ENCODE data around the gene IKZF5.

The IKZF5 gene

GRCh38 chr10:123008355-123009104 is at the start of gene IKZF5, which contains the start of gene ACADSB:
TSS of gene IKZF5 (minus strand) at chr10:123008795. CDS start at chr10:122998625, 10,170 bp downstream.
TSS of gene ACADSB (plus strand) at chr10:123009006. CDS start at chr10:123009030, 24 bp downstream.
- peak; percentile 54 for DNase-seq

- DNase-seq, result no peak
These were observed 49.4 kb upstream of the IKZF5 start for GRCh38 chr10:123057968-123058367.

GRCh38 chr10:123045961-123046731 is 37.6 kb upstream of the IKZF5 start:
- no peak for DNase-seq

- DNase-seq, result no peak
These were observed 35.8 kb upstream of the IKZF5 start for GRCh38 chr10:123044391-123044790.

GRCh38 chr10:123043409-123043925 is 34.9 kb upstream of the IKZF5 start:
- DNase-seq, result peak; percentile 1

GRCh38 chr10:123042708-123043408 is 34.3 kb upstream of the IKZF5 start:
- DNase-seq, result no peak

- DNase-seq, result no peak
These were observed 31.0 kb upstream of the IKZF5 start for GRCh38 chr10:123039632-123039930.

GRCh38 chr10:123038782-123039631 is 30.4 kb upstream of the IKZF5 start:
- DNase-seq, result no peak

GRCh38 chr10:123035467-123036086 is 27.0 kb upstream of the IKZF5 start:
- no peak for DNase-seq

- DNase-seq, result no peak
These were observed 25.7 kb upstream of the IKZF5 start for GRCh38 chr10:123034332-123034731.

- no peak for DNase-seq
These were observed 22.5 kb upstream of the IKZF5 start for GRCh38 chr10:123031124-123031523.

GRCh38 chr10:123027861-123028260 is 19.3 kb upstream of the IKZF5 start:
- no peak for DNase-seq

GRCh38 chr10:123026302-123026701 is 17.7 kb upstream of the IKZF5 start:
- DNase-seq, result no peak

GRCh38 chr10:123024540-123024939 is 15.9 kb upstream of the IKZF5 start:
- no peak for DNase-seq

- DNase-seq, result no peak
These were observed 12.9 kb upstream of the IKZF5 start for GRCh38 chr10:123021517-123021916.

- DNase-seq, result no peak
These were observed 11.5 kb upstream of the IKZF5 start for GRCh38 chr10:123019941-123020703.

- no peak for DNase-seq
These were observed 10.7 kb upstream of the IKZF5 start for GRCh38 chr10:123019264-123019663.

GRCh38 chr10:123018531-123018930 is 9.9 kb upstream of the IKZF5 start:
- no peak for DNase-seq

GRCh38 chr10:123017421-123018165 is 9.0 kb upstream of the IKZF5 start:
- DNase-seq, result no peak

- DNase-seq, result no peak
These were observed 7.6 kb upstream of the IKZF5 start for GRCh38 chr10:123016228-123016627.

Measured in NCI-H187 treated with DMSO at 0.1 percent for 48 hours (cell line).